Measurements from ENCODE around the gene FRAS1. TPM values are rescaled to one million over a fixed set of nuclear protein-coding genes. Genes with fewer than 3 reads are reported as not detected.

FRAS1 gene
- total and polyA plus RNA-seq, 2 donors (not counting 3 experiments of a cell fraction or from before 2014, with no cell fraction given) = 1.4 to 3.6 TPM

DNA sequence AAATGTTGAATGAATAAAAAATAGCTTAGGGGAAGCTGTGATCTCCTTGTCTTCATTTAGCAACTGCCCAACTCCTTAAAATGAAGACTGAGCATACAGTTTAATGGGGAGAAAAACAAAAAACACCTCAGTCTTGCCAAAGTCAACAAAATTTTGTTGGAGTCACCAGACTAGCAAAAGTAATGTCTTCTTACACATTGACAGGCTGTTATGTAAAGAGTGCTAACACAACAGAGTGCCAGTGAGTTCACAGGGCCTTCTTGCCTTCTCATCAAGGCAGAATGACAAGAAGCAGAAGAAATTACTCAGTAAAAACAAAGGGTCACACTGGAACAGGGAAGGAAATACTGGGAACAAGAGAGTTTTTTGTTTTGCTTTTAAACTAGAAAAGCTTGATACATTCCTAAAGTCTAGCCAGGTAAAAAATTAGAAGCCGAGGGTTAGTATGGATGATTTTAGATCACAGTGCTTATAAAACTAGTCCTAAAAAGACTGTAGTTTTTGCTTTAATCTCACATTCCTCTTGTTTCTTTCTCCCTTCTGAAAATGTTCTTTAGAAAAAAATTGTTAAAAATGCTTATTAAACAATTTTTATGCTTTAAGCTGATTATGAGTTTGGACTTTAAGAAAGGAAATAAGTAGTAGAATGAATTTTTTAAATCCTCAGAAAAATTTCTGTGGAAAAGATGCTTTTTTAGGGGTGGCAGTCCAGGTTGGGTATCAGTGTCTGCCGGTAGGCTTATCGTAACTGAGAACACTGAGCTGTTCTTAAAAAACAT lies 38.7 kb upstream of the FRAS1 start:
- Histone ChIP-seq H3K36me3 (ENCODE audit: control insufficient read depth in 2 of 2, extremely low read depth in 1 of 2, insufficient read depth in 2 of 2, low read length in 2 of 2) (no peaks in the 10 kb centered on the region), H3K9me3 (replicated peaks; ENCODE audit: control insufficient read depth, insufficient read depth, low read length) (no peaks in the 10 kb centered on the region), H3K4me3 (replicated peaks in 1 of 3; ENCODE audit: insufficient read depth in 1 of 3, low read depth in 1 of 3, low read length in 3 of 3) (no peak overlapping the region), H4K20me1 (replicated peaks; ENCODE audit: control insufficient read depth, extremely low read depth, insufficient read depth, low read length) (no peaks in the 10 kb centered on the region), H3K27me3 (ENCODE audit: control insufficient read depth in 2 of 2, insufficient read depth in 2 of 2, low read length in 2 of 2) (no peaks in the 10 kb centered on the region), H3K4me1 (ENCODE audit: control insufficient read depth, extremely low read depth, insufficient read depth, low read length) (no peaks in the 10 kb centered on the region), H2AFZ (ENCODE audit: low read depth, low read length) (no peak overlapping the region), H3K27ac (ENCODE audit: insufficient read depth, low read depth, low read length) (no peak overlapping the region), H3K79me2 (ENCODE audit: control insufficient read depth, insufficient read depth, low read length) (no peaks in the 10 kb centered on the region), H3K4me2 (ENCODE audit: insufficient read depth, low read length) (no peak overlapping the region), H3K9me1 (replicated peaks; ENCODE audit: control insufficient read depth, extremely low read depth, insufficient read depth, low read length) (no peaks in the 10 kb centered on the region), H3K9ac (replicated peaks; ENCODE audit: extremely low read depth, insufficient read depth, low read length) (no peak overlapping the region)
- FAIRE-seq (no peak), DNase-seq (ENCODE audit: low read depth, low spot score) (no peak)
- ChIA-PET POLR2A (no interaction called here), CTCF (interaction anchor here (0.8 to 1.2 kb wide), 2 partner anchors 38 to 41 kb away, joined by 3 read pairs; partner anchors contain the start of gene FRAS1)
- no TSS peak for BruUV-seq (replicated peaks)
- TF ChIP-seq JUN (IDR thresholded peaks at IDR 0.05; ENCODE audit: borderline replicate concordance, insufficient read depth, insufficient read length, low read depth) (no peak), MYC (IDR thresholded peaks at IDR 0.05; ENCODE audit: low read depth, low read length) (no peak), POLR2A (IDR thresholded peaks at IDR 0.05; ENCODE audit: low read depth, low read length) (no peak)
- intact Hi-C loops (cut with micrococcal nuclease) (no loop called here), dilution Hi-C loops (cut with MboI; ENCODE audit: extremely low pct_ligation_motif_present, low sequenced_read_pairs) (no loop called here)

DNA sequence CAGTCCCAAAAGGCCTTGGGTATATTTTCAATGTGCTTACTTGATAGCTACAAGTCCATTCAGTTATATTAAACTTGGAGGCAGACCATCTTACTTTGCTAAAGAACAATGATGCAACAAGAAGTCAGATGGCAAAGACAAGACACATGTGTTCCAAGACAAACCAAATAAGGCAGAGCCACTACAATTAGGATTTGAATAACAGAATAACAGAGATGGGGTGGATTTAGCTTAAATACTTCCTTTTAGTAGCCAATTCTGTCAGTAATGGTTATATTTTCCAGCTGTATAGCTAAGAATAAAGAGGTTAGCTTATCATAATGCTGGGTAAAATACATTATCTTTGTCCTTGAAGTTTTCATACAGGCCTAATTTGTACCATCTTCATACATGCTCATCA lies 37.7 kb upstream of the FRAS1 start:
- CTCF ChIA-PET = interaction anchor here (0.8 to 1.2 kb wide), 2 partner anchors 37 to 40 kb away, joined by 3 read pairs; partner anchors contain the start of gene FRAS1
- dilution Hi-C loops (cut with MboI; ENCODE audit: extremely low pct_ligation_motif_present, low sequenced_read_pairs) = no loop called here
- BruUV-seq (replicated peaks) = no TSS peak

More for the DNA sequence above, 37.7 kb upstream of the FRAS1 start:
- Histone ChIP-seq H2AFZ (ENCODE audit: low read depth, low read length) (no peak overlapping the region), H3K9me1 (replicated peaks; ENCODE audit: control insufficient read depth, extremely low read depth, insufficient read depth, low read length) (no peaks in the 10 kb centered on the region), H4K20me1 (replicated peaks; ENCODE audit: control insufficient read depth, extremely low read depth, insufficient read depth, low read length) (no peaks in the 10 kb centered on the region), H3K9me3 (replicated peaks; ENCODE audit: control insufficient read depth, insufficient read depth, low read length) (no peaks in the 10 kb centered on the region), H3K4me3 (replicated peaks in 1 of 3; ENCODE audit: insufficient read depth in 1 of 3, low read depth in 1 of 3, low read length in 3 of 3) (no peak overlapping the region), H3K27me3 (ENCODE audit: control insufficient read depth in 2 of 2, insufficient read depth in 2 of 2, low read length in 2 of 2) (no peaks in the 10 kb centered on the region), H3K4me2 (ENCODE audit: insufficient read depth, low read length) (no peak overlapping the region), H3K4me1 (ENCODE audit: control insufficient read depth, extremely low read depth, insufficient read depth, low read length) (no peaks in the 10 kb centered on the region), H3K79me2 (ENCODE audit: control insufficient read depth, insufficient read depth, low read length) (no peaks in the 10 kb centered on the region), H3K36me3 (ENCODE audit: control insufficient read depth in 2 of 2, extremely low read depth in 1 of 2, insufficient read depth in 2 of 2, low read length in 2 of 2) (no peaks in the 10 kb centered on the region), H3K27ac (ENCODE audit: insufficient read depth, low read depth, low read length) (no peak overlapping the region), H3K9ac (replicated peaks; ENCODE audit: extremely low read depth, insufficient read depth, low read length) (no peak overlapping the region)
- no peak for DNase-seq (ENCODE audit: low read depth, low spot score)
- POLR2A ChIA-PET = no interaction called here
- FAIRE-seq = no peak
- intact Hi-C loops (cut with micrococcal nuclease) = no loop called here
- no peak for TF ChIP-seq MYC (IDR thresholded peaks at IDR 0.05; ENCODE audit: low read depth, low read length)
- no peak for TF ChIP-seq POLR2AphosphoS5 (IDR thresholded peaks at IDR 0.05; ENCODE audit: insufficient read depth, low read depth, low read length)
- TF ChIP-seq MAX (IDR thresholded peaks at IDR 0.05; ENCODE audit: insufficient read depth, insufficient read length) = no peak
- TF ChIP-seq EZH2 (IDR thresholded peaks at IDR 0.05; ENCODE audit: borderline replicate concordance, low read depth, low read length, severe bottlenecking) = no peak
- TF ChIP-seq, protein P1, sequence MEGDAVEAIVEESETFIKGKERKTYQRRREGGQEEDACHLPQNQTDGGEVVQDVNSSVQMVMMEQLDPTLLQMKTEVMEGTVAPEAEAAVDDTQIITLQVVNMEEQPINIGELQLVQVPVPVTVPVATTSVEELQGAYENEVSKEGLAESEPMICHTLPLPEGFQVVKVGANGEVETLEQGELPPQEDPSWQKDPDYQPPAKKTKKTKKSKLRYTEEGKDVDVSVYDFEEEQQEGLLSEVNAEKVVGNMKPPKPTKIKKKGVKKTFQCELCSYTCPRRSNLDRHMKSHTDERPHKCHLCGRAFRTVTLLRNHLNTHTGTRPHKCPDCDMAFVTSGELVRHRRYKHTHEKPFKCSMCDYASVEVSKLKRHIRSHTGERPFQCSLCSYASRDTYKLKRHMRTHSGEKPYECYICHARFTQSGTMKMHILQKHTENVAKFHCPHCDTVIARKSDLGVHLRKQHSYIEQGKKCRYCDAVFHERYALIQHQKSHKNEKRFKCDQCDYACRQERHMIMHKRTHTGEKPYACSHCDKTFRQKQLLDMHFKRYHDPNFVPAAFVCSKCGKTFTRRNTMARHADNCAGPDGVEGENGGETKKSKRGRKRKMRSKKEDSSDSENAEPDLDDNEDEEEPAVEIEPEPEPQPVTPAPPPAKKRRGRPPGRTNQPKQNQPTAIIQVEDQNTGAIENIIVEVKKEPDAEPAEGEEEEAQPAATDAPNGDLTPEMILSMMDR (IDR thresholded peaks at IDR 0.05; ENCODE audit: extremely low read depth in 1 of 2, insufficient read depth in 1 of 2, low read depth in 1 of 2, low read length in 2 of 2) = no peak
- TF ChIP-seq POLR2A (IDR thresholded peaks at IDR 0.05; ENCODE audit: low read depth, low read length) = no peak
- no peak for TF ChIP-seq JUN (IDR thresholded peaks at IDR 0.05; ENCODE audit: borderline replicate concordance, insufficient read depth, insufficient read length, low read depth)
- no peak for TF ChIP-seq FOS (IDR thresholded peaks at IDR 0.05; ENCODE audit: borderline replicate concordance, insufficient read depth, low read length)
- TF ChIP-seq GATA2 (IDR thresholded peaks at IDR 0.05; ENCODE audit: insufficient read depth, insufficient read length, low read depth, low read length) = no peak

Measured in endothelial cell of umbilical vein (primary cell).